Natural killer cell treated with Interleukin-12 subunit alpha and Interleukin-12 subunit beta and Interleukin-15 and Interleukin-18, amount 100 ng/mL, for 72 hours (primary cell): Measurements from ENCODE around the gene NBEA. TPM values are rescaled to one million over a fixed set of nuclear protein-coding genes. Genes with fewer than 3 reads are reported as not detected.

Experiments
- ATAC-seq, 2 donors: fragments of 150-1000 bp; cut with Tn5 transposase in 1 of 2; sonication (Bioruptor Pico), chemical (Tn5 transposase) in 1 of 2; 2 replicates each; pipeline ENCODE4 v1.10.0; 2021
- DNase-seq: peaks from one replicate; pipeline ENCODE4 v3.0.0; 2022; ENCODE audit warnings: low spot score
- H3K27ac Mint-ChIP-seq, 2 donors: 1 replicate in 1 of 2; 2 replicates in 1 of 2; pipeline ENCODE4 v1.8.0; 2022; ENCODE audit warnings: mixed read lengths in 2 of 2, mild to moderate bottlenecking in 1 of 2, moderate library complexity in 1 of 2
- H3K27me3 Mint-ChIP-seq, 2 donors: 1 replicate in 1 of 2; 2 replicates in 1 of 2; pipeline ENCODE4 v1.8.0; 2022; ENCODE audit warnings: mixed read lengths in 2 of 2
- H3K36me3 Mint-ChIP-seq: one replicate; pipeline ENCODE4 v1.8.0; 2022; ENCODE audit warnings: mixed read lengths
- H3K4me1 Mint-ChIP-seq, 2 donors: 1 replicate in 1 of 2; 2 replicates in 1 of 2; pipeline ENCODE4 v1.8.0; 2022; ENCODE audit warnings: low read depth in 2 of 2, mixed read lengths in 2 of 2, mild to moderate bottlenecking in 1 of 2
- H3K4me3 Mint-ChIP-seq: one replicate; pipeline ENCODE4 v1.8.0; 2022; ENCODE audit warnings: mixed read lengths
- H3K9me3 Mint-ChIP-seq: 2 replicates; pipeline ENCODE4 v1.8.0; 2022; ENCODE audit warnings: mixed read lengths
- total RNA-seq, 2 donors: library from RNA; stranded (reverse); gene quantifications; one replicate each; pipeline ENCODE4 v1.2.3, GENCODE V29; 2022

The NBEA gene
- total RNA-seq, 2 donors from 2014 or later, result 0.08 to 0.12 TPM

DNA sequence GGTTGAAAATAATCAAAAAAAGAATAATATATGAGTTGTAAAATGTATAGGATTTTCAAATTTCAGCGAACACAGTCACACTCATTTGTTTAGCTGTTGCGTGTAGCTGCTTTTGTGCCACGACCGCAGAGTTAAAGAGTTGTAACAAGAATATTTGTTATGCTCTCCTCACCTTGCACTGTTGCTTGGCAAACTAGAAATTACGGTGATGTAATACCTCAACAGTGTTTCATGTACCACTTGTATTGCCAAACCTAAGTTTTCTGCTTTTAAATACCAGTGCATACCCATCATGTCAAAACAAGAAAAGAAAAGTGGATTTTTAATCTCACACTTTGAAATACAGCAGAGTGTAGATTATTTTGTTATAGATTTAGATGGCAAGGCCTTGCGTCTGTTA lies 201.1 kb downstream of the NBEA start:
- no peaks in the 10 kb centered on the region for H3K4me1 Mint-ChIP-seq
- H3K4me3 Mint-ChIP-seq, result no peak overlapping the region
- no peak for ATAC-seq
- H3K36me3 Mint-ChIP-seq, result no peaks in the 10 kb centered on the region
- no peak overlapping the region for H3K27ac Mint-ChIP-seq
- H3K9me3 Mint-ChIP-seq, result no peaks in the 10 kb centered on the region
- DNase-seq, result no peak
- no peaks in the 10 kb centered on the region for H3K27me3 Mint-ChIP-seq

DNA sequence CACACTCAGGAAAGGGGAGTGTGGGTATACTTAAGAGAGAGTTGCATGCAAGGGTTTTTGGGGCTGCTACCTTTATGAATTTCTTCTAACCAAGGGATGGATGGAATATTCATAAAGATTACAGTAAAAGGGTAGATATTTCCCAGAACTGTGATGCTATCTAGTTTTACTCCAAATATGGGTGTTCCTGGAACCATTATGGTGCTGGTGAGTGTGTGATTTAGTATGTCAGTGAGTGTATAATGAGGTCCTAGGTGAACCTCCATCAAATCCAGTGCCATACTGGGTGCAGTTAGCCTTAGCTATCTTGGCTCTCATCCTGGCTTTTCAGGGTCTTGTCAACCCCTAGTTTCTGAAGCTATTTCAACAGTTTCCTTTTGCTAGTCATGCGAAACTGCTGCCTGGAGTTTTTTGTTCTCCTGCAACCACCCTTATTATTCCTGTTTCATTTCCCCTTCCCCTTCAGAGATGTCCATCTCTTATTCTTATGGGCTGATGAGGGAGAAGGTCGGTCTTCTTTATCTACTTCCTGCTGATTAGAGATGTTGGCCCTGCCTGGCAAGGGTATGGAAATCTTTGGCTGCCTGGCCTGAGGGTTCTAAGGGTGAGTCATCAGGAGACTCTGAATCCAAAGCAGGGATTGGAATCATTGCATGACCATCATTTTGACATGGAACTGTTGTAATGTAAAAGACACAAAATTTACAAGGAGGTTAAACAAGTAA lies 202.3 kb downstream of the NBEA start:
- no peak for DNase-seq
- H3K9me3 Mint-ChIP-seq, result no peaks in the 10 kb centered on the region

DNA sequence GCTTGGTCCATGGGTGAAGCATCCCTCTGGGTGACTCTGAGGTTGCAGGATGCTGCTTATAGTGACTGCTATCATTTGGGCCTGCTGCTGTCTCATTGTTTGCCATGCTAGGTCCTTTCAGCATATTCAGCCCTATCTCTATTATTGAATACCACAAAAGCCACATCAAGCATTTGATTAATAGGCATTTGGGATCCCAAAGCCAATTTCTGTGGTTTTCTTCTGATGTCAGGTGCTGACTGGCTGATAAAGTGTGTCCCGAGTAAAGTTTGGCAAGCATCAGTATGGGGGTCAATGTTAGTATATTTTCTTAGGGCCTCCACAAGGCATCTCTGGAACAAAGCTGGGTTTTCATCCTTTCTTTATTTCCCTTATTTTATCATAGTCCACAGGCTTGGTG lies 204.6 kb downstream of the NBEA start:
- no peak for ATAC-seq
- Mint-ChIP-seq H3K4me1 (no peaks in the 10 kb centered on the region), H3K27me3 (no peaks in the 10 kb centered on the region), H3K27ac (no peak overlapping the region), H3K4me3 (no peak overlapping the region), H3K9me3 (no peaks in the 10 kb centered on the region), H3K36me3 (no peaks in the 10 kb centered on the region)
- DNase-seq, result no peak

More for the DNA sequence above, 202.3 kb downstream of the NBEA start:
- H3K36me3 Mint-ChIP-seq, result no peaks in the 10 kb centered on the region
- H3K27me3 Mint-ChIP-seq, result no peaks in the 10 kb centered on the region
- H3K4me1 Mint-ChIP-seq, result no peaks in the 10 kb centered on the region
- H3K27ac Mint-ChIP-seq, result no peak overlapping the region
- no peak for ATAC-seq
- H3K4me3 Mint-ChIP-seq, result no peak overlapping the region

DNA sequence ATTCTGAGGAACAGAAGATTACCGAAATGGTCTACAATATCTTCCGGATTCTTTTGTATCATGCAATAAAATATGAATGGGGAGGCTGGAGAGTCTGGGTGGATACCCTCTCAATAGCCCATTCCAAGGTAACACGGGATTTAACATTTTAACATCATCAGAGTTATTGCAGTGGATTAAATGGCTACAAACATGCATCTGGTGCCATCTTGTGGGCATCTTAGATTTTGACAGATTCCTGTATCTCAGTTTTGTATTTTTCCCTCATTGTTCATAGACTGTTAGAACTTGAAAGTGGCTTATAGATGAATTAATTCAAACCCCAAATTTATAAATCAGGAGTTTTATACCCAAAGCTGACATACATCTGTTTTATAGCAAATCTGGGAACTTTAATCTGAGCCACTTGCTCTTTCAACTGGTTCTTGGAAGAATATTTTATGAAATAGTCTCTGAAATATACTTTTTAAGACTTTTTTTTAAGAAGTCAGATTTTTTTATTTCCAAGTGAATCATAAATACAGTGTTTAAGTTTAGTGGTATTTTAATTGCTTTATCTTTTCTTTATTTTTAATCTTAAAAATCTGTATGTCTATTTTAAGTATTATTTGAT lies 215.2 kb downstream of the NBEA start:
- Mint-ChIP-seq H3K4me1 (peaks cover 0 to under 1% of the 10 kb centered on the region in 2 donors), H3K9me3 (no peaks in the 10 kb centered on the region)

DNA sequence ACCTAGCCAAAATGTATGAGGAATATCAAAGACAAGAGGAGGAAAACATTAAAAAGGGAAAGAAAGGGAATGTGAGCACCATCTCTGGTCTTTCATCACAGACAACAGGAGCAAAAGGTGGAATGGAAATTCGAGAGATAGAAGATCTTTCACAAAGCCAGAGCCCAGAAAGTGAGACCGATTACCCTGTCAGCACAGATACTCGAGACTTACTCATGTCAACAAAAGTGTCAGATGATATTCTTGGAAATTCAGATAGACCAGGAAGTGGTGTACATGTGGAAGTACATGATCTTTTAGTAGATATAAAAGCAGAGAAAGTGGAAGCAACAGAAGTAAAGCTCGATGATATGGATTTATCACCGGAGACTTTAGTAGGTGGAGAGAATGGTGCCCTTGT lies 217.0 kb downstream of the NBEA start:
- no peak for ATAC-seq
- Mint-ChIP-seq H3K4me1 (peaks cover 0 to 5% of the 10 kb centered on the region in 2 donors), H3K27me3 (no peaks in the 10 kb centered on the region), H3K36me3 (no peaks in the 10 kb centered on the region), H3K27ac (no peak overlapping the region), H3K9me3 (no peaks in the 10 kb centered on the region), H3K4me3 (no peak overlapping the region)
- DNase-seq, result no peak

More for the DNA sequence above, 215.2 kb downstream of the NBEA start:
- no peak overlapping the region for H3K27ac Mint-ChIP-seq
- H3K27me3 Mint-ChIP-seq, result no peaks in the 10 kb centered on the region
- no peak overlapping the region for H3K4me3 Mint-ChIP-seq
- no peaks in the 10 kb centered on the region for H3K36me3 Mint-ChIP-seq
- DNase-seq (no peak), ATAC-seq (no peak)

DNA sequence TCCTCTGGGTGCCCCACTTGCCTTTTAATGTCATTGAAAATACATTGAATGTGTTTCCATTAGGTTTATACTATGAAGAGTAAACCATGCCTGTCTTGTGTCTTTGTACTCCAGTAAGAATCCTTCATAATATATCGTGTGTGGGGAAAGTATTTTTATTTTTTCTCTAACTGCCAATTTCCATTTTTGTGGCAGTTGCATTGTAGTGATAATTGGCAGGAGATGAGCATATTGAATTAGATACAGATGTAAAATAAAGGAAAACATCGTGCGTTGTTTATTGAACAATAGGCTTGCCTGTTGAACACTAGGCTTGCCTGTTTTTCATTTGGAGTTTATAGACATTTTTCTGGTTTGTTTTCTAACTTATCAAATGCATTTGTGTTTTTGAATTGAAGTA lies 218.8 kb downstream of the NBEA start:
- no peak overlapping the region for H3K4me3 Mint-ChIP-seq
- no peaks in the 10 kb centered on the region for H3K36me3 Mint-ChIP-seq
- no peak for DNase-seq
- no peak overlapping the region for H3K27ac Mint-ChIP-seq
- no peaks in the 10 kb centered on the region for H3K9me3 Mint-ChIP-seq
- peaks cover 0 to 5% of the 10 kb centered on the region in 2 donors for H3K4me1 Mint-ChIP-seq
- ATAC-seq, result no peak
- no peaks in the 10 kb centered on the region for H3K27me3 Mint-ChIP-seq

DNA sequence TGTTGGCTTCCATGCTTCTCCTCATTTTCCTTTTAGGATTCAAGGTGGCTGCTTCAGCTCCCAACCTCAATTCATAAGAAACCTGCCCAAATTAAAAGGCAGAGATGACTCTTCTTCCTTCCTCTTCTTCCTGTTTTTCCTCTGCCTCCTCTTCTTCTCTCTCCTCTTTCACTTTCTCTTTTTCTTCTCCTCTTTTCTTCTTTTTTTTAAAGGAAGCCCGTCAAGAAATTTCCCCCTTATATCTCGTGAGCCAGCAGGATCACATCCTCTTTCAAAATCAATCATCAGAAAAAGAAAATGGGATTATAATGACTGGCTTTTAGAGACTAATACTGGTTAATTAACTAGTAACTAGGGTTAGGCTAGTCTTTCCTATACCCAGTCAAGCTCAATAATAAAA lies 220.3 kb downstream of the NBEA start:
- H3K4me1 Mint-ChIP-seq, result peaks cover 0 to 5% of the 10 kb centered on the region in 2 donors
- no peaks in the 10 kb centered on the region for H3K36me3 Mint-ChIP-seq
- no peaks in the 10 kb centered on the region for H3K9me3 Mint-ChIP-seq
- no peak overlapping the region for H3K27ac Mint-ChIP-seq
- DNase-seq (no peak), ATAC-seq (no peak)
- H3K27me3 Mint-ChIP-seq, result no peaks in the 10 kb centered on the region
- H3K4me3 Mint-ChIP-seq, result no peak overlapping the region

DNA sequence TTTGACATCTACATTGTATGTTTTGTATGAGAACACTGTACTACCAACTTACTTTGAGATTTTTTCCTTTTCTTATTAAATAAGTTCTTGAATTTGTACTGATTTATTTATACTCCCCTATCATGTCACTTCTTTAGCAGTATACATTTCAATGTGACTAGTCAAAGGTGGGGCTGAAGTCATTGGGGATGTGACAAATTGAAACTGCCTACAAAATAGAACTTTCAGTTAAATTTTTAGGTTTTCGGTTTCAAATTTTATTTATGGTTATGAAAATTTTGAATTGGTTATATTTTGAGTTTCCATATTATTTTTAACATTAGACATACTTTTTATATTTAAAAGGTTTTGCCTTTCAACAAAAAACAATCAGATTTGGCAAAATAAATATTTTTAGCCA lies 221.6 kb downstream of the NBEA start:
- H3K9me3 Mint-ChIP-seq, result no peaks in the 10 kb centered on the region
- no peak overlapping the region for H3K4me3 Mint-ChIP-seq
- no peaks in the 10 kb centered on the region for H3K36me3 Mint-ChIP-seq
- DNase-seq (no peak), ATAC-seq (no peak)
- no peak overlapping the region for H3K27ac Mint-ChIP-seq
- no peaks in the 10 kb centered on the region for H3K27me3 Mint-ChIP-seq
- H3K4me1 Mint-ChIP-seq, result peaks cover 0 to 5% of the 10 kb centered on the region in 2 donors

DNA sequence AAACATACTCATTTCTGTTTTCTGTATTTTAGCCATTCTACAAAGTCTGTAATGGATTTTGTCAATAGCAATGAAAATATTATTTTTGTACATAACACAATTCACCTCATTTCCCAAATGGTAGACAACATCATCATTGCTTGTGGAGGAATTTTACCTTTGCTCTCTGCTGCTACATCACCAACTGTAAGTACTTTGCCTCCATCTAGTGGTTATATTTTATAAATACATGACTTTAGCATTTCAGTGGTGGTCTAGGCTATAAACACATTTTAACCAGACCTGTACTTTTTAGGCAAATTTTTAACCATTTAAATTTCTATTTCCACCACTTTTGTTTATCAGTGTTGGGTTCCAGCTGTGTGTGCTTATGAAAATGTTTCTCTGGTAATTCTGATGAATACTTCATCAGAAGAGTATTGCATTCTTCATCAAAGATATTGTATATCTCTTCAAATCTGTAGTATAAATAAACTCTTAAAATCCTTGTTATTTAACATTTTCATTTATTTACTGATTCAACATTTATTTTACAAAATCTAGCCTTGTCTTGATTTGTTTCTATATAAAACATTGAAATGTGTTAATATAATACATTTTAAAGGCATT lies 222.4 kb downstream of the NBEA start:
- ATAC-seq, result no peak
- H3K9me3 Mint-ChIP-seq, result no peaks in the 10 kb centered on the region
- no peak overlapping the region for H3K4me3 Mint-ChIP-seq
- no peaks in the 10 kb centered on the region for H3K27me3 Mint-ChIP-seq
- no peak for DNase-seq
- no peaks in the 10 kb centered on the region for H3K36me3 Mint-ChIP-seq
- no peak overlapping the region for H3K27ac Mint-ChIP-seq
- H3K4me1 Mint-ChIP-seq, result peaks cover 0 to 5% of the 10 kb centered on the region in 2 donors

DNA sequence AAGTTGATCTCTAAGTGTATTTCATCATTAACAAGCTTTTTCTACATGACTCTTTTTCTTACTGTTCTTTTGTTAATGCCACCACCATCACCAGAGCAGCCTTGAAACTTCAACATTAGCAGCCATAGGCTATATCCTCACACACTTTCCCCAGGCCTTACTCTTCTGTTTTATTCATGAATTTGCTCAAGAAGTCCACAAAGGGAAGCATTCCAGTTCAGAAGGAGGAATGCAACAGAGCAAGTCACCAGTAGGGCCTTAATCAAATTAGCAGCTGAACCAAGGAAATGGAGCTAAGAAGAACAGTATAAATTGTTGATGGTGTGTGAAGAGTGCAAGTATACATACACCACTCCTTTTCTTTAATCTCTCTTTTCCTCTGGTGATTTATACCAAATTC lies 223.1 kb downstream of the NBEA start:
- no peak for DNase-seq
- no peaks in the 10 kb centered on the region for H3K9me3 Mint-ChIP-seq
- ATAC-seq, result no peak
- H3K36me3 Mint-ChIP-seq, result no peaks in the 10 kb centered on the region
- no peaks in the 10 kb centered on the region for H3K27me3 Mint-ChIP-seq
- H3K4me3 Mint-ChIP-seq, result no peak overlapping the region
- H3K4me1 Mint-ChIP-seq, result peaks cover 0 to 5% of the 10 kb centered on the region in 2 donors
- no peak overlapping the region for H3K27ac Mint-ChIP-seq

DNA sequence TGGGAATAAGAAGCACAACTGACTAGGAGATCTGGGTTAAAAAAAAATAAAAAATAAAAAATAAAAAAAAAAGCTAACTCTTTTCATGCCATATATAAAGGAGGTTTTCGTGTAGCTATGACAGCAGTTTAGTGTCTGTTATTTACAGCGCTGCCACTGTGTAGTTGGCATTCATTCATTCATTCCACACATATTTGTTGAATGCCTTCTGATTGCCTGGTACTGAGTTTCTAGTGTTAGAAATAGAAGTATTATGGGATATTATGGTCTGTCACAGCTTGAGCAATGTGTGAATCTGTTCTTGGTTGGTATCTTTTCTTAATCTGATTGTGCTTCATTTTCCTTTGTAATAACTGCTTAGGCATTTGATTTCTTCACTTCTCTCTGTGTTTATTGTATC lies 237.4 kb downstream of the NBEA start:
- ATAC-seq, result no peak
- DNase-seq, result no peak
- no peaks in the 10 kb centered on the region for H3K27me3 Mint-ChIP-seq
- no peaks in the 10 kb centered on the region for H3K9me3 Mint-ChIP-seq
- H3K36me3 Mint-ChIP-seq, result no peaks in the 10 kb centered on the region
- no peak overlapping the region for H3K4me3 Mint-ChIP-seq
- no peak overlapping the region for H3K27ac Mint-ChIP-seq
- H3K4me1 Mint-ChIP-seq, result no peaks in the 10 kb centered on the region

DNA sequence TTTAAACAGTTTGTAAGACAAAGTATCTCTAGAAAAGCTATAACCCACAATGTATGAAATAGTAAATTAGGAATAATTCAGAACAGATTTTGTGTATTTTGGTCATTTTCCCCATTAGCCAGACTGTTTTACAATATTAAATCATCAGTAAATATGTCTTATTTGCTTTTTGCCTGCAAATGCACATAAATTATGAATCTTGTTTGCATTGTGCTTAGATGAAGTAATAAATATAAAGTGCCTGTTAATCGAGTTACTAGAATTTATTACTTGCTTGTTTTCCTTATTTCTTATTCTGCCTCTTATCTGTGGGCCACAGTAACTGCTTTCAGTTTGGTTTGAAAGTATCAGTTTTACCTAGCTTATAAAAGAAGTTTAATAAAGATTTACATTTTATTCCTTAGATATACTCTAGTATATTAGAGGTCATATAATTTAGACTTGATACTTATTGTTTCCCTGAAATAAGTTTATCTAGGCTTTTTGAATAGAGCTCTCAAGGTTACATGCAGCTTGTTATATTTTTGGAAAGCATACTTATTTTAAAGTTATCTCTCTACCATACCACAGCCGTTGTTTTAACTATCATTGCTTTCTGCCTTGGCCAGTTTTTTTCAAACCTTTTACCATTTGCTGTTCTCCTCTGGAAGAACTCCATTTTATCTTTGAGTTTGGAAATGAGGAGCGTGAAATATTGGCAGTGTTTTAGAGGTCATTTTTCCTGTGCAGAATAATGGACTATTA lies 238.0 kb downstream of the NBEA start:
- Mint-ChIP-seq H3K36me3 (no peaks in the 10 kb centered on the region), H3K4me3 (no peak overlapping the region), H3K4me1 (no peaks in the 10 kb centered on the region), H3K27ac (no peak overlapping the region), H3K9me3 (no peaks in the 10 kb centered on the region), H3K27me3 (peaks cover 0 to 3% of the 10 kb centered on the region in 2 donors)
- no peak for DNase-seq
- ATAC-seq, result no peak

DNA sequence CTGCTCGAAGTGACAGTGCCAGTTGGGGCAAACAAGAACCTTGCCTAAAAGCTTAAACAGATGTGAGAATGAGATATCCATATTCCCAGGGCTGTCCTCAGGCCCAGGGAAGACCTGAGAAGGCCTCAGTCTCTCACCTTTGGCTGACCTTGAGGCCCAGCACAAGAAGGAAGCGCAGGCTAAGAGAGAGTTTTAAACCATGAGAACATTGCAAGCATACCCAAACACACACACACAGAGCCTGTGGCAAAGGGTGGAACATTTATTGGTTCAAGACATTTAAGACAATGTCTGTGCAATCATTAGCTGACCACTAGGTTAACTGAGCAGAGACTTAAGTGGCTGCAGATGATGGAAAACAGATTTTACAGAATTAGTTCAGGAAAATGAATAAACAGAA lies 248.2 kb downstream of the NBEA start:
- Mint-ChIP-seq H3K9me3 (no peaks in the 10 kb centered on the region), H3K27ac (no peak overlapping the region), H3K36me3 (no peaks in the 10 kb centered on the region), H3K4me1 (no peaks in the 10 kb centered on the region), H3K4me3 (no peak overlapping the region), H3K27me3 (no peaks in the 10 kb centered on the region)
- DNase-seq, result no peak
- no peak for ATAC-seq

DNA sequence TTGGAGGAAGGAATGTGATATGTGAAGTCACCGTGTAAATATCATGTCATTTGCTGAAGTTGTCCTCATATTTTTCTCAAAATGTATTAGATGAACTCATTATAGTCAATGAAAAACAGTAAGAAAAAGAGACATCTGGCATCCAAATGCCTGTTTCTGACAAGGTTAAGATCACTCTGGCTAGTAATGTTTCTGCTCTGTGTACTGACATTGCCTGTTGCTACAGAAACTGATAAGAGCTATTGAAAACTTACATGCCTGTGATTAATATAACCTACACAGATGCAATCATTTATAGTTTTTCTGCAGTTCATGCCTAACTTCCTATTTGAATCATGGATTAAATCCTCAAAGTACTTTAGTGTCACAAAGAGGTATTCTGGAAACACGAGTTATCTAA lies 249.8 kb downstream of the NBEA start:
- H3K27ac Mint-ChIP-seq, result no peak overlapping the region
- no peak for ATAC-seq
- no peaks in the 10 kb centered on the region for H3K36me3 Mint-ChIP-seq
- no peak for DNase-seq
- no peaks in the 10 kb centered on the region for H3K9me3 Mint-ChIP-seq
- no peak overlapping the region for H3K4me3 Mint-ChIP-seq
- no peaks in the 10 kb centered on the region for H3K27me3 Mint-ChIP-seq
- H3K4me1 Mint-ChIP-seq, result no peaks in the 10 kb centered on the region
